HG02981 (cell line): ENCODE data around the gene CEACAM19.
A peak's percentile ranks its signal among the peaks of the same experiment; 100 is the strongest.
"Not testable (repeated sequence)": the region's sequence is repeated elsewhere in the genome, so short reads cannot be mapped to it uniquely, and the experiment has no call there.

ENCODE experiments used
- ATAC-seq: cut with Tn5 transposase; IDR thresholded peaks from one replicate; pipeline ENCODE4 v1.9.1; 2021; ENCODE audit warnings: mild to moderate bottlenecking, moderate library complexity; ENCODE audit not compliant: unreplicated experiment

CEACAM19 gene

GRCh38 chr19:44645407-44646048 lies 25.8 kb upstream of the CEACAM19 start:
- no peak for ATAC-seq

DNA sequence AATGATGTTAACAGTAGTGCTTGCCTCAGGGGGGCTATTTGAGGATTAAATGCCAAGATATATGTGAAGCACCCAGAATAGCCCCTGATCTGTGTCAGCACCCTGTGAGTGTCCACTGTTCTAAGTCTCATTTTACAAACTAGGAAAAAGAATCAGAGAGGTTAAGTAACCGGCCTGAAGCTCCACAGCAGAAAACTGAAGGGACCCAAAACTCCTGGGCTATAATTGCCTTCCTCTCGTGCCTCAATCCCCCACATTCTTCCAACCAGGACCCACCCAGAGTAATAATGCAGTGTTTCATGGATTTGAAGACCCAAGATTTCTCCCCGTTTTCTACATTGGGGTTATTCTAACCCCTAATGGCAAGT lies 25.2 kb upstream of the CEACAM19 start:
- ATAC-seq, result no peak

GRCh38 chr19:44647144-44647543 lies 24.1 kb upstream of the CEACAM19 start:
- ATAC-seq, result no peak

GRCh38 chr19:44648631-44649251 lies 22.5 kb upstream of the CEACAM19 start:
- ATAC-seq, result no peak

- no peak for ATAC-seq
These were observed 21.6 kb upstream of the CEACAM19 start for GRCh38 chr19:44649578-44650145.

GRCh38 chr19:44653343-44653742 lies 17.9 kb upstream of the CEACAM19 start:
- ATAC-seq, result no peak

- ATAC-seq, result peak; percentile 91
These were observed 17.1 kb upstream of the CEACAM19 start for GRCh38 chr19:44653977-44654774.

- ATAC-seq, result no peak
These were observed 13.9 kb upstream of the CEACAM19 start for GRCh38 chr19:44657211-44657921.

DNA sequence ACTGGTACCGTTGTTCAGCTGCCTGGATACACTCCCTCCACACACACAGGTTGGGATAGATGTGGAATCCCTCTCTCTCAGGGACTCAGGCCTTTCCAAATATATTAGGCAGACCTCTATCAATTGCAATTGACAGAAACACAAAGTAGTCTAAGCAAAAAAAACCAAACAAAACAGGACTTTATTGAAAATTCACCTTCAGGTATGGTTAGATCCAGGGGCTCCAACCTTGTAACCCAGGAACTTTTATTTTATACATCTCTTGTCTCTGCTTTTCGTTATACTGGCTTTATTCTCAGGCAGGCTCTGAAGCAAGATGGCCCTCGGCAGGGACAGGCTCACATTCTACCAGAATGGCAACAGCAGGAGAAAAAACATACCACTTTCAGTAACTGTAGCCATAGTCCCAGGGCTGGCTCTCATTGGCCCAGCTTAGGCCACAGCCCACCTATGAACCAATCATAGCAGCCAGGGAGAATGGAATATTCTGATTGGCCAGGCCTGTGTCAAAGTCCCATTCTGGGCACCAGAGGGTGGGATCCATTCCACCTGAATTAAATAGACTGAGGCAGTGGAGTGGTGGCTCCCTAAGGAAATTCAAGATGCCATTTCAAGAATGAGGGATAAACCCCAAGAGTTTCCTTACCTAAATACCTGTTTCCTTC lies 13.1 kb upstream of the CEACAM19 start:
- no peak for ATAC-seq

DNA sequence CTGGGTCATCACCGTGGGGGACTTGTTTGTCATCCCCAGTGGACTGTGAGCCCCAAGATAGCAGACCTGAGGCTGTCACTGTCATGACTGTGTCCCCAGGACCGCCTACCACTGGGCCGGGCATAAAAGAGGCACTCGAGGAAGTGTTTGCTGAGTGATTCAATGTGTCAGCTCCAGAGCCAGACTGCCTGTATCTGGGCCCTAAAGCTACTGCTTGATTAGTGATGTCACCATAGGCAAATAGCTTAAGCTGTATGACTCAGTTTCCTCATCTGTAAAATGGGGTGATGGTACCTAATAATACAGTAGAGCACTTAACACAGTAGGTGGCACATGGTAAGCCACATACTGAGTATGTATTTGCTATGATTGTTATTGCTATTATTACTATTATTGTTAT lies 11.2 kb upstream of the CEACAM19 start:
- ATAC-seq, result no peak

- ATAC-seq, result no peak
These were observed 10.1 kb upstream of the CEACAM19 start for GRCh38 chr19:44661205-44661604.

GRCh38 chr19:44661904-44662303 lies 9.4 kb upstream of the CEACAM19 start:
- ATAC-seq, result no peak

DNA sequence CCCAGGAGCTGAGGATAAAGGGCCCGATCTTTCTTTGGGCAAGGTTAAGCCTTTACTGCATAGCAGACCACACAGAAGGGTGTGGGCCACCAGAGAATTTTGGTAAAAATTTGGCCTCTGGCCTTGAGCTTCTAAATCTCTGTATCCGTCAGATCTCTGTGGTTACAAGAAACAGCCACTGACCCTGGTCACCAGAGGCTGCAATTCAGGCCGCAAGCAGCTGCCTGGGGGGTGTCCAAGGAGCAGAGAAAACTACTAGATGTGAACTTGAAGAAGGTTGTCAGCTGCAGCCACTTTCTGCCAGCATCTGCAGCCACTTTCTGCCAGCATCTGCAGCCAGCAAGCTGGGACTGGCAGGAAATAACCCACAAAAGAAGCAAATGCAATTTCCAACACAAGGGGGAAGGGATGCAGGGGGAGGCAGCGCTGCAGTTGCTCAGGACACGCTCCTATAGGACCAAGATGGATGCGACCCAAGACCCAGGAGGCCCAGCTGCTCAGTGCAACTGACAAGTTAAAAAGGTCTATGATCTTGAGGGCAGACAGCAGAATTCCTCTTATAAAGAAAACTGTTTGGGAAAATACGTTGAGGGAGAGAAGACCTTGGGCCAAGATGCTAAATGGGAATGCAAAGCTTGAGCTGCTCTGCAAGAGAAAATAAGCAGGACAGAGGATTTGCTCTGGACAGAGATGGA lies 8.4 kb upstream of the CEACAM19 start:
- ATAC-seq, result no peak

- no peak for ATAC-seq
These were observed 7.3 kb upstream of the CEACAM19 start for GRCh38 chr19:44663996-44664395.

GRCh38 chr19:44664976-44665375 lies 6.3 kb upstream of the CEACAM19 start:
- no peak for ATAC-seq

GRCh38 chr19:44666852-44667556 lies 4.3 kb upstream of the CEACAM19 start:
- ATAC-seq, result no peak

DNA sequence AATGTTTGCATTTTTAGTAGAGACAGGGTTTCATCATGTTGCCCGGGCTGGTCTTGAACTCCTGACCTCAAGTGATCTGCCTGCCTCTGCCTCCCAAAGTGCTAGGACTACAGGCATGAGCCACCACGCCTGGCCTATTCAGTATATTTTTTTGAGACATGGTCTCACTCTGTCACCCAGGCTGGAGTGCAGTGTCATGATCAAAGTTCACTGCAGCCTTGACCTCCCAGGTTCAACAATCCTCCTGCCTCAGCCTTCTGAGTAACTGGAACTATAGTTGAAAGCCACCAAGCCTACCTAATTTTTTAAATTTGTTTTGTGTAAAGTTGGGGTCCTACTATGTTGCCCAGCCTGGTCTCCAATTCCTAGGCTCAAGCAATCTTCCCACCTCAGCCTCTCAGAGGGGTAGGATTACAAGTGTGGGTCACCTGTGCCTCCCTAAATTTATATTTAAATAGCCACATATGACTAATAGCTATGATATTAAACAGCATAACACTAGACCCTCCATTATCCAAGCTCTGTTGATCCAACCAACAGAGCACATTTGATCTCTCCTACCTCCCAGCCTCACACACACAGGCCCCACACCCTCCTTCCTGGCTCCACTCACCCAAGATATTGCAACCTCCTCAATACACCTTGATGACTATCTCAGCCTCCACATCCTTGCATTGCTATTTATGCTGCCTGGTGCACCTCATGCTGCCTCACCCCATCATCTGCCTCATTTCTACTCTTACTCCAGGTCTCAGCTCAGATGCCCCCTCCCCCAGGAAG lies 2.1 kb upstream of the CEACAM19 start:
- no peak for ATAC-seq

GRCh38 chr19:44670027-44670426 lies 1.3 kb upstream of the CEACAM19 start:
- ATAC-seq, result not testable (repeated sequence)

DNA sequence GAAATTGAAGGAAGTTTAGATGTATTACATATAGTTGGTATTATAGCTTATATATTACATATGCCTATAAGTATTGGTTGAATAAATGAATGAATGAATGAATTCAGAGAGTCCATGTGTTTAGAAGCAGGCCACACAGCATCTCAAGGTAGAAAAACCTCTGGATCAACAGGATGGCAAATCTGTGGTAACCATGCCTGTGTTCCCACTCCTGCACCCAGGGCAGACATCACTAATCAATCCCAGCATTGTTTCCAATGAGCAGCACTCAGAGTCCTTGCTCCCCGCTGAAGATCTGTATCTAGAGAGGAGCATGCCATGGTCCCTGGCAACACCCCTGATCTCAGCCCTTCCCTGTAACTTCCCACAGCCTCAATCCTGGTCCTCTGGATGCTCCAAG lies 944 bp downstream of the CEACAM19 start:
- no peak for ATAC-seq
